ENCODE measurements around the gene RTN4RL2.
"Not testable (repeated sequence)": the region's sequence is repeated elsewhere in the genome, so short reads cannot be mapped to it uniquely, and the experiment has no call there.

The RTN4RL2 gene

DNA sequence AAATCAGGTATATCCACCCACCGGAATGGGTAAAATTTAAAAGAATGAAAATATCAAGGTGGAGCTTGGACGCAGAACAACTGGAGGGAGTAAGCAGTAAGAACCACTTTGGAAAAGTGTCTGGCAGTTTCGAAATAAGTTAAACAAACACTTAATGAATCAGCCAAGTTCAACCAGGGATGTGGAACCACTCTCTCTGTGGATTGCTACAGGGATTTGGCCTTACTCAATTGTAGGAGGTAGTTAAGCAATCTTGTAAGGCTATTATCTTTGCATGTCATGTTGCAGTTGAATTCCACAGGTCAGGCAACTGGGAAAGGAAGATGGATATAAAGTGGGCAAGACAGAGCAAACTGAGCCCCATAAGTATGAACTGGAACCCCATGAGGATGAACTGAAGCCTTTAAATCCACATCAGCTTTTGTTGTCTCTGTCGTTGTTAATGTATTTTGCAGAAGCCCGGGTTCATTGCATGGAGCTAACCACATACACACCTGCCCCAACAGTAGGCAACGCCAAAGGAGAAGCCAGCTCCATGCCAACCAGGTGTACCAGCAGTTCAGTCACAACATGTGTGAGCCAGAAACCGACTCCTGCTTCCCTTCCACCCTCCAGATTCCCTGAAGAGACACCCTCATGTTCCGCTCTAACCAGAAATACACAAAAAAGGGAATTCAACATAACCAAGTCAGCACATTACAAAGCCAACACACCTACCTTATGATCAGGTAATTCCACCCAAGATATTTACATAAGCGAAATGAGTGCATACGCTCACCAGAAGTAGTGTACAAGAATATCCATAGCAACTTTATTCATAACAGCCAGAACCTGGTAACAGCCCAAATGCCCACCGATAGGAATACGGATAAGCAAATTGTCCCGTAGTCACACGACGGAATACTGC is 25.4 kb upstream of the RTN4RL2 start:
- DNase-seq, result peak; percentile 85

DNA sequence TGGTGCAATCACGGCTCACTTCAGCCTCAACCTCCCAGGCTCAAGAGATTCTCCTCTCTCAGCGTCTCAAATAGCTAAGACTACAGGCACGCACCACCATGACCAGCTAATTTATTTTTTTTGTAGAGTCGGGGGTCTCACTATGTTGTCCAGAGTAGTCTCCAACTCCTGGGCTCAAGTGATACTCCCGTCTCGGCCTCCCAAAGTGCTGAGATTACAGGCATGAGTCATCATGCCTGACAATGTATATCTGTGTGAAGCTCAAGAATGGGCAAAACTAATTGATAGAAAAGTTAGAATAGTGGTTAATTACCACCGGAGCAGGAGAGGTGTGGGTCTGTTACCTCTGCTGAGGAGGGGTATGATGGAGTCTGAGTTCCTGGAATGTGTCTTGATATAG is 24.3 kb upstream of the RTN4RL2 start:
- no peak for DNase-seq

DNA sequence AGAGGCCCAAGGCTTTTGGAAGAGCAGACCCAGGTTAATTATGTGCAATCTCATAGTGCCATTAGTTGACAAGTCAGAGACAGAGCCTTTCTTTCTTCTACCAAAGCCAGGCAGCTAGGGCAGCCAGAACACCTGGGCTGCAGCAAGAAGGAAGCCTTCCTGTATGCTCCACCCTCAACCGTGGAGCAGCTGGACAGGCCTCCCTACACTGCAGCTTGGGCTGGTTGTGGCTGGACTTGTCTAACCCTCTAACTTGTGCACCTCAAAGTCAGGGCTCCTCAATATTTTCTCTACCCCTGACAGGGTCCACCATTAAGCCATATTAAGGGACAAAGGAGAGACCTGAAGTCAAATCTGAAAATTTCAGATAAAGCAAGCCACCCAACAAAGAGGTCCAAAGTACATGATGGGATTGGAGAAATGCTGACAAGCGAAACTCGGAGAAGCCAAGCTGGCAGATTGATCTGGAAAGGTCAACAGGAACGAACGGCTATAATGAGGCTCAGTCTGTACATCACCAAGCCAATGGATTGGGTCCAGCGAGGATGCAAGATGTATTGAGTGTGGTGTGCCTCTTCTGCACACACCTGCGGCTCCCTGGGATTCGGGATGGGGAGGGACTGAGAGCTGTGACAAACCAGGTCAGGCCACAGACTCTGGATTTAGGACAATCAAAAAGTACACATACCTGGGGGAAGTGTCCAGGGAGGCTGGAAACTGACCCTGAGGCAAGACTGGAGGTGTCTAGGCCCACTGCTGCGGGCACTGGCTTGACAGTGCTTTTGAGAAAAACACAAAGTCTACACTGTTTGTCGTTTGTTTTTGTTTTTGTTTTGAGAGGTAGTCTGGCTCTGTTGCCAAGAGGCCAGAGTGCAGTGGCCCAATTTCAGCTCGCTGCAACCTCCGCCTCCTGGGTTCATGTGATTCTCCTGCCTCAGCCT is 21.7 kb upstream of the RTN4RL2 start:
- DNase-seq, result no peak

- no peak for DNase-seq
Observed at GRCh38 chr11:57439786-57440185, 20.5 kb upstream of the RTN4RL2 start.

GRCh38 chr11:57440744-57441414 is 19.4 kb upstream of the RTN4RL2 start:
- DNase-seq, result no peak

- peak; percentile 55 for DNase-seq
Observed at GRCh38 chr11:57444362-57445121, 15.8 kb upstream of the RTN4RL2 start.

DNA sequence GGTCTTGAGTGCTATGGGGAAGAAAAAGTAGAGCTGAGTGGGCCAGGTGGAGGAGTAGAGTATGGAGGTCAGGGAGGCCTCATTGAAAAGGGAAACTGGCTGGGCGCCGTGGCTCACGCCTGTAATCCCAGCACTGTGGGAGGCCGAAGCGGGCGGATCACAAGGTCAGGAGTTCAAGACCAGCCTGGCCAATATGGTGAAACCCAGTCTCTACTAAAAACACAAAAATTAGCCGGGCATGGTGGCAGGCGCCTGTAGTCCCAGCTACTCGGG is 15.3 kb upstream of the RTN4RL2 start:
- DNase-seq, result not testable (repeated sequence)

DNA sequence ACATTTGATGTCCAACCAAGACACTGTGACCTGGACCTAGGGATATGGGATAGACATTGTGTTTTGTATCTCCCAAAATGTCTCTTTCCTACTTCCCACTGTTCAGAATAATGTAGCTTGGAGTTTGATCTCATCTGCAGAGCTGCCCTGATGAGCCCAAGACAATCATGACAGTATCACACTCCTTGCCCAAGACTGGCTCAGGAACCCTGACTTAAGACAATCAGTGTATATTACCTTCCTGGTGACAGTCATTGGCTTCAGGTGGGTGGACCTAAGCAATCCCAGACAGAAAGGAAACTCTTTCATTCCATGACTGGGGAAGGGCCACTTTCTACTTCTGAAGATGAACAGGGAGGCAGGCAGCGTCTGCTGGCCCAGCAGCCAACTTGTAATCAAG is 14.3 kb upstream of the RTN4RL2 start:
- no peak for DNase-seq

DNA sequence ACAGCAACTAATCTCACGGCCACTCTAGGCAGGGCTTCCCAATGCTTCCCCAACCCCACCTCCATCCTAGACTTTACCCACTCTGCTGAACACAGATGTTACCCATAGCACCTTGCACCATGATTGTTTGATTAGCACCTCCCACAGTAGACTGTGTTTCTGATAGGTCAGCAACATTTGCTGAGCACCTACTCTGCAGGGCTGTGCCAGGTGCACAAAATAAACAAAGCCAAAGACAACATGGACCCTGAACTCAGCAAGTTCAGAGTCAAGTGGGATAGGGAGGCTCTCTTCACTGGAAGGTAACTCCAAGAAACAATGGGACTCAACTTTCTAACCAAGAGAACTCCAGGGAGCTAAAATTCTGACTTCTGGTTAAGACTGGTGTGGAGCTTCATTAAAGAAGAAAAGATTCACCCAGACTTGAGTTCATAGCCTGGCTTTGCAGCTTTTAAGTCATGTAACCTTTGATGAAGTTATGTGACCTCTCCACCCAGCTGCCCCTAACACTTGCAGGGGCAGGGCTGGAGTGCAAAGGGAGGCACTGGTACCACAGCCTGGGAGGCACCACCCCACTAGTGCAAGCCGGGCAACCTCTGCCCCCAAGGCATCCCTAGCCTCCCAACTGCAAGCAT is 6.7 kb upstream of the RTN4RL2 start:
- DNase-seq, result no peak

DNA sequence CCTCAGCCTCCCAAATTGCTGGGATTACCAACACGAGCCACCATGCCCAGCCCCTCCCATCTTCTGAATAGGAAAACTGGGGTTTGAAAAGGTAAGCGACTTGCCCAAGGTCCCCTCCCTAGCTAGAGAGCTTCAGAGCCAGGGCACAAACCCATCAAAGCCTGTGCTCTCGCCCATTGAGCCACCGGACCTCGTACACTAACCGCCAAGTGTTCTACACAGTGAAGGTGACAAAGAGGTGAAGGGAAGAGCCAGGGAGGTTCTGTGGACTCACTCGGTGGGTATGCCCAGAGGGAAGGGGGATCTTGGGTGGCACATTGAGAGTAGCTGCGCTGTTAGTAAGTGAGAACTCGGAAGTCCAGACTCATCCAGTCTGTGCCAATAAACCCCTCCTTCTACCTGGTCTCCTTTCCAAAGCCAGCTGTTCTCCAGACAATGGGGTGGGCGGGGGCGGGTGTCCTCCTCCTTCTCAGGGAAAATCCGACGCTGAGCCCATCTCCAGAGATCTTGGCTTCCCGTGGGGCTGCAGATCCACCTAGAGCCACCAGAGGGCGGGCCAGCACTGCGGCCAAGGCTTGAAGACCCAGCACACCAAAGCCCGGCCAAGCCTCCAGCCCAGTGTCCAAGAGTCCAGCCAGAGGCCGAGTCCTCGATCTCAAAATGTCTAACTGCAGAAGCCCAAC is 3.2 kb upstream of the RTN4RL2 start:
- peak; percentile 88 for DNase-seq

- DNase-seq, result no peak
Observed at GRCh38 chr11:57457643-57458023, 2.7 kb upstream of the RTN4RL2 start.

GRCh38 chr11:57458060-57458409 is 2.3 kb upstream of the RTN4RL2 start:
- DNase-seq, result no peak

DNA sequence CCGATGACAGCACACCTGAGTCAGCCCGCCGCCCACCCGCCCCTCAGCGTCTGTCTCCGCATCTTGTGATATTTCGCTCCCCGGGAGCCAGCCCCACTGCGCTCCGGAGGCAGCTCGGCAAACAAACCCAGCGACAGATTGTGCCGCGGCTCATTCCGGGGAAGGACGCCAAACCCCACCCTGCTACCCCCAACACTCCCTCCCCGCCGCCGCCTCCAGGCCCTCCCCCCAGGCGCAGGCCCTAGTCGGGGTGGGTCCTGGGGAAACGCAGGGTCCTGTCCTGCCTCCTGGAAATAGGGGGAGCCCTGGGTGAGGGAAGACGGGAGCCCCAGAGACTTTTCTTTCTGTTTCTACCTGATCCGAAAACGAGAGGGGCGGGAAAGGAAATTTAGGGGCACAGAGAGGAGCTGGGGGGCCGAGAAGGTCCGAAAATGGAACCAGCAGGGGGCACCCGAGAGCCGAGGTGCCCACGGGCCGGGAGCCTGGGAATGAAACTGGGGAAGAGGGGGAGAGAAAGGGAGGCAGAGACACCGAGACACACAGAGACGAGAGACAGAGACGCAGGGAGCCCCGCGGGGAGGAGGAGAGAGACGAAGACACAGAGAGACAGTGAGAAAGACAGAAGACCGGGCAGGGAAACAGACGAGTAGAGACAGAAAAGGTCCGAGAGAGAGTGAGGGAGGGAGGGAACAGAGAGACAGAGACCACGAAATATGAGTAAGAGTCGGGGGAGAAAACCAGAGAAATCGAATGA is 1.7 kb upstream of the RTN4RL2 start:
- peak; percentile 55 for DNase-seq

DNA sequence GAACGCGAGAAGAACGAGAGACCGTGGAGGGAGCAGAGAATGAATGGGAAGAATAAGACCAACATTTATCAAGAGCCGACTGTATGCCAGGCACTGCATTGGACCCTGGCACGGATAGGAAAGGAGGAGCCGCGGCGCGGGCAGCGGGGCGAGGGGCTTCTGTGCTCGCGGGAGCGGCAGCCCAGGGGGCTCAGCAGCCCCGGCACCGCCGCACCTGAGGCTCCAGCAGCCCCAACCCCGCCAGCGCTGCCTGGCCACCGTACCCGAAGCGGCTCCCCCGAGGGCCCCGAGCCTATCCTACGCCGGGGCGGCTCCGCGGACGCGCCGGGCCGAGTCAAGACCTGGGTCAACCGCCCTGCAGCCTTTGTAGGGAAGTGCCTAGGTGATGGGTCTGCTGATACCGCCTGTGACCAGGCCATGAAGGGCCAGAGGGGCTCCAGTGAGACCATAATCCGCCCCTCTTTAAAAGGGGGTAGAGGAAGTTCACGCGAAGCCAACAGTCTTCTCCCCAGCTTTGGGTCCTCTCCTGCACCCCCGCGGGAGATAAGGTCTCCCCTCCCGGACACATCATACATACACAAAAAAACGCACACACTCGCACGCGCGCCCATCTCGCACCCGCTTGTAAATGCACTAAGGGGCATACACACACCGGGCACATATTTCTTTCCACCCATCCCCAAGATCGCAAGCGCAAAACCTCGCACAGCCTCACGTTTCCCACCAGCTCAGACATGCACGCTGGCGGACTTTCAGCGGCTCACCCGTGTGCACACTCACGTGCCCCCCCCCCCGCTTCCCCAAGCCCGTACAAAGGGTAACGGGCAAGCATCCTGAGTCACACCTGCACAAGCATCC is 935 bp upstream of the RTN4RL2 start:
- no peak for DNase-seq

DNA sequence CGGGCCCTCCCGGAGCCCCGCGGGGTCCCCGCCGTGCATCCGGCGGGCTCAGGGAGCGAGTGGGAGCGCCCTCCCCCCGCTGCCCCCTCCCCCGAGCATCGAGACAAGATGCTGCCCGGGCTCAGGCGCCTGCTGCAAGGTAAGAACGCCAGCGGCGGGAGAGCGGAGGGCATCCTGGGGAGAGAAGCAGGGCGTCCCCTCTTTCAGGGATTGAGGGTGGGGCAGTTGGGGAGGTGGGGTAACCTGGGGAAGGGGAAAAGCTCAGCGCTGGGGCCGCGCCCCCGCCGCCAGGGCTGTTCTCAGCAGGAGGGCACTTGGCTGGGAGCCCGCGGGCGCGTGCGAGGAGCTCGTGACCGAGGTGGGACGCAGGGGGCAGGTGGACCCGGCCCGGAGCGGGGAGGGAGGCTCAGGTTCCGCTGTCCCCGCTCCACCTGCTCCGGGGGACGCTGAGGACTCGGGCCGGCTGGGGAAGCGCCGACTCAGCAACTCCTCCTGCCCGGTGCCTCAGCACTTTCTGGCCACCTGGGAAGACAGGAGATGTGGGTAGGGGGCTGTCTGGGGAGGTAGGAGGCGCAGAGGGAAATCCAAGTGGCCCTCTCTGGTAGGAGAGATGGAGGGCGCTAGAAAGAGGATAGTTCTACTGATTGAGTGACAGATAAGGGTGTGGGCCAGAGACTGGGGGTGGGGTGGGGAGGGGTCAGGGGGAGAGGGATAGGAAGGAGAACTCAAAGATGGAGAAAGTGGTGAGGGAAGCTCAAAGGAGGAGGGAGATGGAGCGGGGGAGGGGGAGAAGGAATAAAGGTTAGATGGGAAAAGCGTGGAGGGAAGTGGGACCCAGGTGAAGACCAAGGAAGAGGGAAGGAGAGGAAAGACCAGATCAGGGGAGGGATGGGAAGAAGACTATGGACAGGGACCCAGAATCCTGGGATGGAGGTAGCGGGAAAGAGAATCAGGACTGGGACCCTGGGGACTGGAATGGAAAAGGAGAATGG is 726 bp downstream of the RTN4RL2 start:
- no peak for DNase-seq

GRCh38 chr11:57461841-57462489 is 1.6 kb downstream of the RTN4RL2 start:
- DNase-seq, result no peak

- DNase-seq, result no peak
Observed at GRCh38 chr11:57462597-57462996, 2.3 kb downstream of the RTN4RL2 start.

Data from EL (cell line).